Subcutaneous adipose tissue (tissue), 4 donors: ENCODE measurements around the gene ABCB7. TPM values are rescaled to one million over a fixed set of nuclear protein-coding genes. Genes with fewer than 3 reads are reported as not detected.

Source experiments
- CTCF ChIP-seq: fragments of 450-650 bp; IDR thresholded peaks from one replicate; pipeline ENCODE4 v1.5.1; 2016; ENCODE audit warnings: low read depth, mild to moderate bottlenecking, control low read depth, antibody characterized with exemption, moderate library complexity
- total RNA-seq, 4 donors: library from RNA; depleted of rRNA; stranded (reverse); fragments of >200 nt; gene quantifications; one replicate each; pipeline ENCODE4 v1.1.0, GENCODE V29; 2016

Gene ABCB7
- total RNA-seq = 10 to 100 TPM; 24.3 to 45.4 (median 32.6) TPM

- TF ChIP-seq CTCF = no peak
Observed at GRCh38 chrX:75155827-75156525, at the start of gene ABCB7. ABCB7 (minus strand) TSS chrX:75156283; CDS start chrX:75156272, 11 bp downstream.

- no peak for TF ChIP-seq CTCF
Observed at GRCh38 chrX:75181721-75182120, 25.6 kb upstream of the ABCB7 start.

- TF ChIP-seq CTCF = no peak
Observed at GRCh38 chrX:75158054-75158453, 2.0 kb upstream of the ABCB7 start.

GRCh38 chrX:75156531-75156945, 455 bp upstream of the ABCB7 start:
- TF ChIP-seq CTCF = no peak

GRCh38 chrX:75155447-75155826, 646 bp downstream of the ABCB7 start:
- no peak for TF ChIP-seq CTCF

GRCh38 chrX:75154871-75155270, 1.2 kb downstream of the ABCB7 start:
- no peak for TF ChIP-seq CTCF

GRCh38 chrX:75151827-75152592, 4.1 kb downstream of the ABCB7 start:
- no peak for TF ChIP-seq CTCF
